ENCODE measurements around the gene ATG5.

Gene ATG5

GRCh38 chr6:106143665-106144064 is 181.9 kb downstream of the ATG5 start:
- no peak for DNase-seq (ENCODE audit: low read depth)
- TF ChIP-seq, protein P1, sequence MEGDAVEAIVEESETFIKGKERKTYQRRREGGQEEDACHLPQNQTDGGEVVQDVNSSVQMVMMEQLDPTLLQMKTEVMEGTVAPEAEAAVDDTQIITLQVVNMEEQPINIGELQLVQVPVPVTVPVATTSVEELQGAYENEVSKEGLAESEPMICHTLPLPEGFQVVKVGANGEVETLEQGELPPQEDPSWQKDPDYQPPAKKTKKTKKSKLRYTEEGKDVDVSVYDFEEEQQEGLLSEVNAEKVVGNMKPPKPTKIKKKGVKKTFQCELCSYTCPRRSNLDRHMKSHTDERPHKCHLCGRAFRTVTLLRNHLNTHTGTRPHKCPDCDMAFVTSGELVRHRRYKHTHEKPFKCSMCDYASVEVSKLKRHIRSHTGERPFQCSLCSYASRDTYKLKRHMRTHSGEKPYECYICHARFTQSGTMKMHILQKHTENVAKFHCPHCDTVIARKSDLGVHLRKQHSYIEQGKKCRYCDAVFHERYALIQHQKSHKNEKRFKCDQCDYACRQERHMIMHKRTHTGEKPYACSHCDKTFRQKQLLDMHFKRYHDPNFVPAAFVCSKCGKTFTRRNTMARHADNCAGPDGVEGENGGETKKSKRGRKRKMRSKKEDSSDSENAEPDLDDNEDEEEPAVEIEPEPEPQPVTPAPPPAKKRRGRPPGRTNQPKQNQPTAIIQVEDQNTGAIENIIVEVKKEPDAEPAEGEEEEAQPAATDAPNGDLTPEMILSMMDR (IDR thresholded peaks at IDR 0.05; ENCODE audit: low read length, missing control alignments): no peak
- H3K4me3 ChIP-seq (replicated peaks; ENCODE audit: low read depth, low read length): no peak overlapping the region

DNA sequence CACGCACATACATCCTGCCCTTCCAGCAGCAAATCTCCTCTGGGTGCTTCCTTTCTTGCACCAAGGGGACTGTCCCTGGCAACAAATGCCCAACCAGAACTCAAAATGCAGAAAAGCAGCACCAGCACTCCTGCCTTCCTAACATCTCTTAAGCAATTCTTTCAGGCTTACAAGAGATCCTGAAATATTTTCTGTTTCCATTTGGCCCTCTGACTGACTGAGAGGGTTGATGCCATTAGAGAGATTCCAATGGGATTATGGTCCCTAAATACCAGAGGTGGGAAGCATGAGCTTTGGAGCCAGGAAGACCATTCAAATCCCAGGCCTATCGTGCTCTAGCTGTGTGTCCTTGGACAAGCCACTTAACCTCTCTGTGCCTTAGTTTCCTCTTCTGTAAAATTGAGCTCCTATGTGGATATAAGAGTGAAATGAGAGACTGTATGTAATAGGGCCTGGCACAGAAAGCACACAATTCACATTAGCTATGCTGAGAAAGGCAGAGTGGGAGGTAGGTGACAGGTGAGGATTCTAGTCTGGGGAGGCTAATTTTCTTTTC is 182.6 kb downstream of the ATG5 start:
- DNase-seq (ENCODE audit: low read depth): no peak
- H3K4me3 ChIP-seq (replicated peaks; ENCODE audit: low read depth, low read length): no peak overlapping the region
- TF ChIP-seq, protein P1 (IDR thresholded peaks at IDR 0.05; ENCODE audit: low read length, missing control alignments): no peak

DNA sequence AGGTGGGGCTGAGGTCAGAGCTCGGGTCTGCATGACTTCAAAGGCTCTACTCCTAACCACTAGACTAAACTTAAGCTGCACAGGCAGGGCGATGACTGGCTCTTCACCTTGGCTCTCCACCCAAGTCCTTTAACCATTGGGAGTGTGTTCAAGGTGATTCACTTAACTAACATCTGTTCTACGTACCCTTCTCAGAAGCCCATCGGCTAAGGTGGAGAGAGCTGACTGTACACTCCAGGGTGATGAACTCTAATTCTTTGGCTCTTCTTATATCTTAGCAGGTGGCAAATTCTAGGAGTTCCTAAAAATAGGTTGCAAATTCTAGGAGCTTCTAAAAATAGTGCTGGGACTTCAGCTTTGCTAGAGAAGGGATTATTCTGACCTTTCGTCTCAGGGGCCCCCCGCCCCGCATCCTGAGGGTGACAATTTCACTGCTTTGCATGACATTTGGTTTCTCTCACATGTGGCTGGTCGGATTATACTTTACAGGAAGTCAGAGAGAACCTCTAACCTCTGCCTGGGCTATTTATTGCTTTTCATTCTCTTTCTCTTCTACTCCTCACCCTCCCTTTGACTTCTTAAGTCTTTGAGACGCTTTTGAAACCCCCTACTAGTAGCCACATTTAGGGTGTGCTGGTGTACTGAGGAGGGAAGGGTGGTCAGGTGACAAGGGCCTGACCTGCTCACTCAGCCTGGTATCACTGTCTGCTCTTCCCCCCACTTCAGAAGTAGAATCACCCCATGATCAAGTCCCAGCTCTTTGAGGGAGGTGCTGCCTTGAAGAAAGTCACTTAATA is 183.9 kb downstream of the ATG5 start:
- DNase-seq (ENCODE audit: low read depth): no peak
- H3K4me3 ChIP-seq (replicated peaks; ENCODE audit: low read depth, low read length): no peak overlapping the region
- TF ChIP-seq, protein P1 (IDR thresholded peaks at IDR 0.05; ENCODE audit: low read length, missing control alignments): no peak

GRCh38 chr6:106138151-106138550 is 187.4 kb downstream of the ATG5 start:
- TF ChIP-seq, protein P1 (IDR thresholded peaks at IDR 0.05; ENCODE audit: low read length, missing control alignments): no peak
- DNase-seq (ENCODE audit: low read depth): no peak
- H3K4me3 ChIP-seq (replicated peaks; ENCODE audit: low read depth, low read length): no peak overlapping the region

DNA sequence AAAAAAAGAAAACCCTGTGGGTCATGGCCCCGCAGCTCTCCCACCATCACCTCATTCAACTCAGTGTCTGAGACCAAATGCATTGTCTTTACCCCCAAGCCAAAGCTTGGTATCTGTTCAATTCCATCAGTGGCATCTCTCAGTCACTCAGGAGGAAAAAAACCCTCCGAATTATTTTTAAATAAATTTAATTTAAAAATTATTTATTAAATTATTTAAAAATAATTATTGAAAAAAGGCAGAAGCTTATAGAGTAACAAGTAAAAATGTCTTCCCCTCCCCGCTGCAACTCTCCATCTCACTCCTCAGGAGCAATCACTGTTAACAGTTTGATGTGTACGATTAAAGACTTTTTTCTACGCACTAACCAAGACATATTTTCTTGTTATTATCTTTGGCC is 188.7 kb downstream of the ATG5 start:
- TF ChIP-seq, protein P1 (IDR thresholded peaks at IDR 0.05; ENCODE audit: low read length, missing control alignments): no peak
- H3K4me3 ChIP-seq (replicated peaks; ENCODE audit: low read depth, low read length): no peak overlapping the region
- DNase-seq (ENCODE audit: low read depth): no peak

GRCh38 chr6:106135911-106136571 is 189.5 kb downstream of the ATG5 start:
- no peak for DNase-seq (ENCODE audit: low read depth)
- TF ChIP-seq, protein P1 (IDR thresholded peaks at IDR 0.05; ENCODE audit: low read length, missing control alignments): no peak

More at GRCh38 chr6:106135911-106136571, 189.5 kb downstream of the ATG5 start:
- no peak overlapping the region for H3K4me3 ChIP-seq (replicated peaks; ENCODE audit: low read depth, low read length)

Measured in fibroblast of pulmonary artery (primary cell).